Neural crest cell (in vitro differentiated cells): ENCODE measurements around the gene CECR2. TPM values are rescaled to one million over a fixed set of nuclear protein-coding genes. Genes with fewer than 3 reads are reported as not detected.

Experiments
- DNase-seq: peaks from one replicate; pipeline ENCODE4 v3.0.0; 2021; ENCODE audit warnings: low read depth, mixed read lengths, low spot score
- H3K27ac Mint-ChIP-seq: one replicate; pipeline ENCODE4 v1.8.0; 2021; ENCODE audit warnings: mild to moderate bottlenecking, mixed read lengths; ENCODE audit not compliant: unreplicated experiment
- H3K27me3 Mint-ChIP-seq: 2 replicates; pipeline ENCODE4 v1.8.0; 2021; ENCODE audit warnings: low read depth, mild to moderate bottlenecking, mixed read lengths
- H3K36me3 Mint-ChIP-seq: 2 replicates; pipeline ENCODE4 v1.8.0; 2021; ENCODE audit warnings: low read depth, mild to moderate bottlenecking, mixed read lengths
- H3K4me1 Mint-ChIP-seq: 2 replicates; pipeline ENCODE4 v1.8.0; 2021; ENCODE audit warnings: mixed read lengths
- H3K4me3 Mint-ChIP-seq: one replicate; pipeline ENCODE4 v1.8.0; 2021; ENCODE audit warnings: mild to moderate bottlenecking, mixed read lengths
- H3K9me3 Mint-ChIP-seq: 2 replicates; pipeline ENCODE4 v1.8.0; 2021; ENCODE audit warnings: mixed read lengths
- CTCF ChIP-seq: fragments of 200-600 bp; sonication (generic); conservative IDR thresholded peaks from 2 replicates; pipeline ENCODE4 v1.5.0; 2021; ENCODE audit warnings: antibody characterized with exemption, mild to moderate bottlenecking
- total RNA-seq: library from RNA; stranded (reverse); gene quantifications from 2 replicates; pipeline ENCODE4 v1.2.1, GENCODE V29; 2021

Gene CECR2
- total RNA-seq, 1 donor from 2014 or later, result 32.8 TPM

DNA sequence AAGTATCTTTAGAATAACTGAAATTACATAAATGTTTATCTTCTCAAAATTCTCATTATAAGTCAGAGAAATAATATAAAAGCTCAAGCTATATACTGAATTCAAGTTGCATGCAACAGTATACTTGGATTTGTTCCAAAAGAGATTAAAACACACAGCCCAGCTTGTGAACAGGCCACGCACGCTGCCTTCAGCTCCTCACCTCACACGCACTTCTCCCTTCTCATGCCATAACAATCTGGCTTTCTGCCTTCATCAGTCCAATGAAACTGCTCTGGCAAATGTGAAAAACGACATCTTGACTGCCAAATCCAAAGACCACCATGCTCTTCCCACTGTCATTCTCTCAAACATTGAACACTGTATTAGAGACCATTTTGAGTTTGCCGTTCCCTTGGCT lies 237.2 kb downstream of the CECR2 start:
- DNase-seq, result no peak

More for the DNA sequence above, 237.2 kb downstream of the CECR2 start:
- no peaks in the 10 kb centered on the region for H3K27me3 Mint-ChIP-seq
- H3K4me1 Mint-ChIP-seq, result no peaks in the 10 kb centered on the region
- TF ChIP-seq CTCF, result no peak
- no peaks in the 10 kb centered on the region for H3K36me3 Mint-ChIP-seq
- no peak overlapping the region for H3K27ac Mint-ChIP-seq
- no peaks in the 10 kb centered on the region for H3K9me3 Mint-ChIP-seq
- H3K4me3 Mint-ChIP-seq, result no peak overlapping the region

Other genes with a start within 250 kb of the CECR2 start
- gene TMEM121B, start 248.1 kb upstream of the CECR2 start, total RNA-seq, result 12.2 and 12.6 TPM in 2 replicates
- 48.2 and 50.8 TPM in 2 replicates for gene HDHD5, start 210.2 kb upstream of the CECR2 start, total RNA-seq
- gene ADA2, start 150.0 kb upstream of the CECR2 start, total RNA-seq, result 32.0 and 33.5 TPM in 2 replicates
- gene SLC25A18, start 194.0 kb downstream of the CECR2 start, total RNA-seq, result 0.34 and 0.86 TPM in 2 replicates